Glutamatergic neuron (in vitro differentiated cells): ENCODE results near the gene RBM19. TPM values are rescaled to one million over a fixed set of nuclear protein-coding genes. Genes with fewer than 3 reads are reported as not detected.
A peak's percentile ranks its signal among the peaks of the same experiment; 100 is the strongest.

ENCODE experiments used
- DNase-seq: peaks from one replicate; pipeline ENCODE4 v3.0.0; 2022
- H3K27ac Mint-ChIP-seq: one replicate; pipeline ENCODE4 v1.8.0; 2020; ENCODE audit warnings: mild to moderate bottlenecking, mixed read lengths, inconsistent platforms; ENCODE audit not compliant: unreplicated experiment
- H3K27me3 Mint-ChIP-seq: one replicate; pipeline ENCODE4 v1.8.0; 2020; ENCODE audit warnings: mild to moderate bottlenecking, moderate library complexity, mixed read lengths, inconsistent platforms; ENCODE audit not compliant: unreplicated experiment
- H3K36me3 Mint-ChIP-seq: one replicate; pipeline ENCODE4 v1.8.0; 2020; ENCODE audit warnings: mild to moderate bottlenecking, mixed read lengths, inconsistent platforms; ENCODE audit not compliant: unreplicated experiment
- H3K4me1 Mint-ChIP-seq: one replicate; pipeline ENCODE4 v1.8.0; 2020; ENCODE audit warnings: mild to moderate bottlenecking, low read depth, mixed read lengths, inconsistent platforms; ENCODE audit not compliant: unreplicated experiment
- H3K4me3 Mint-ChIP-seq: one replicate; pipeline ENCODE4 v1.8.0; 2020; ENCODE audit warnings: mild to moderate bottlenecking, mixed read lengths, inconsistent platforms; ENCODE audit not compliant: unreplicated experiment
- H3K9me3 Mint-ChIP-seq: one replicate; pipeline ENCODE4 v1.8.0; 2020; ENCODE audit warnings: mild to moderate bottlenecking, moderate library complexity, mixed read lengths, inconsistent platforms; ENCODE audit not compliant: unreplicated experiment
- total RNA-seq: library from RNA; stranded (reverse); fragmentation: NEBNext Ultra II Directional; extraction: Animal tissue kit (Norgen Biotek cat#: 25700); gene quantifications from one replicate; pipeline ENCODE4 v1.2.1, GENCODE V29; 2021; ENCODE audit not compliant: unreplicated experiment
- TF ChIP-seq, protein P1 (sequence below): fragments of 200-600 bp; sonication (generic); IDR thresholded peaks from one replicate; pipeline ENCODE4 v1.5.0; 2021; ENCODE audit not compliant: partially characterized antibody, unreplicated experiment

Gene RBM19
- total RNA-seq, 1 donor from 2014 or later = 27.4 TPM

DNA sequence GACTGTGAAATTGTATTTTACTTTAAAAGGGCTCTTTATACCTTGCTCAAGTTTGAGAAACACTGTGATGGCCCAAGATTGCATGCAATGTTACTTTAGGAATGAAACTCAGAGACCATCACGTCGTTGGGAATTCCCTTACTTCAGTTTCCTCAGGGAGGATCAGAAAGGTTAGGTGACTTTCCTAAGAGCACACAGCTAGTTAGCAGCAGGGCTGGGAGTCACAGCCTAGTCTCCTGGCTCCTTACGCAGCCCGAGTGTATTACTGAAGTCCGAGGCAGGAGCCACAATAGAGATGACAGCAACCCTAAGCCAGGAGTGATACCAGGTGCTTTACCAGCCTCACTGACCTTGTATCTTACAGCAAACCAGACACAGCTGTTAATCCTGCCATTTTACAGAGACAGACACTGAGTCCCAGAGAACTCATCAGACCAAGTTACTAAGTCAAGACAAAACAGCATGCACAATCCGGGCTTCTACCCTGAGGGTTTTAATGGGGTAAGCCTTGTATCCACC is 67.0 kb downstream of the RBM19 start:
- Mint-ChIP-seq H3K9me3 (no peaks in the 10 kb centered on the region), H3K4me3 (no peak overlapping the region), H3K27me3 (no peaks in the 10 kb centered on the region), H3K4me1 (peaks cover 6% of the 10 kb centered on the region), H3K27ac (no peak overlapping the region), H3K36me3 (no peaks in the 10 kb centered on the region)
- TF ChIP-seq, protein P1, sequence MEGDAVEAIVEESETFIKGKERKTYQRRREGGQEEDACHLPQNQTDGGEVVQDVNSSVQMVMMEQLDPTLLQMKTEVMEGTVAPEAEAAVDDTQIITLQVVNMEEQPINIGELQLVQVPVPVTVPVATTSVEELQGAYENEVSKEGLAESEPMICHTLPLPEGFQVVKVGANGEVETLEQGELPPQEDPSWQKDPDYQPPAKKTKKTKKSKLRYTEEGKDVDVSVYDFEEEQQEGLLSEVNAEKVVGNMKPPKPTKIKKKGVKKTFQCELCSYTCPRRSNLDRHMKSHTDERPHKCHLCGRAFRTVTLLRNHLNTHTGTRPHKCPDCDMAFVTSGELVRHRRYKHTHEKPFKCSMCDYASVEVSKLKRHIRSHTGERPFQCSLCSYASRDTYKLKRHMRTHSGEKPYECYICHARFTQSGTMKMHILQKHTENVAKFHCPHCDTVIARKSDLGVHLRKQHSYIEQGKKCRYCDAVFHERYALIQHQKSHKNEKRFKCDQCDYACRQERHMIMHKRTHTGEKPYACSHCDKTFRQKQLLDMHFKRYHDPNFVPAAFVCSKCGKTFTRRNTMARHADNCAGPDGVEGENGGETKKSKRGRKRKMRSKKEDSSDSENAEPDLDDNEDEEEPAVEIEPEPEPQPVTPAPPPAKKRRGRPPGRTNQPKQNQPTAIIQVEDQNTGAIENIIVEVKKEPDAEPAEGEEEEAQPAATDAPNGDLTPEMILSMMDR = no peak
- no peak for DNase-seq

DNA sequence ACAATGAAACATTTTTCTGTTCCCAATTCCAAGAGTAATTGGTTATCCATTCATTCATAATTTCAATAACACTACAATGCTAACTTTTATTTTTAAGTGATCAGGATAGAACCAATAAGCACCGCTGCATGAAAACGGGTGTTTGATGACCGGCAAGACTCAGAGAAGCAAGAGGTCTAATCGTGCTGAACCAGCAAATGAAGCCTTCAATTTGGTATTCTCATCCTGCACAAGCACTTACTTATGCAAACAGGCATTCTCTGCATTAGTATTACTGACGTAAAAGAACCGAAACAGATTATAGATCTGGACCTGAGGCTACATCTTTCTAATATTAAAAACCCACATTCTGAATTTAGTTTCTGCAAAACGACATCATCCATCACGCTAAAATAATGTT is 67.7 kb downstream of the RBM19 start:
- Mint-ChIP-seq H3K4me3 (no peak overlapping the region), H3K36me3 (no peaks in the 10 kb centered on the region), H3K27ac (no peak overlapping the region), H3K9me3 (no peaks in the 10 kb centered on the region), H3K27me3 (no peaks in the 10 kb centered on the region), H3K4me1 (peaks cover 6% of the 10 kb centered on the region)
- DNase-seq = no peak
- TF ChIP-seq, protein P1 = no peak

- Mint-ChIP-seq H3K27ac (no peak overlapping the region), H3K36me3 (no peaks in the 10 kb centered on the region), H3K9me3 (no peaks in the 10 kb centered on the region), H3K27me3 (no peaks in the 10 kb centered on the region), H3K4me3 (no peak overlapping the region), H3K4me1 (peaks cover 6% of the 10 kb centered on the region)
- DNase-seq = no peak
- TF ChIP-seq, protein P1 = no peak
These were observed 68.7 kb downstream of the RBM19 start for GRCh38 chr12:113897406-113897805.

DNA sequence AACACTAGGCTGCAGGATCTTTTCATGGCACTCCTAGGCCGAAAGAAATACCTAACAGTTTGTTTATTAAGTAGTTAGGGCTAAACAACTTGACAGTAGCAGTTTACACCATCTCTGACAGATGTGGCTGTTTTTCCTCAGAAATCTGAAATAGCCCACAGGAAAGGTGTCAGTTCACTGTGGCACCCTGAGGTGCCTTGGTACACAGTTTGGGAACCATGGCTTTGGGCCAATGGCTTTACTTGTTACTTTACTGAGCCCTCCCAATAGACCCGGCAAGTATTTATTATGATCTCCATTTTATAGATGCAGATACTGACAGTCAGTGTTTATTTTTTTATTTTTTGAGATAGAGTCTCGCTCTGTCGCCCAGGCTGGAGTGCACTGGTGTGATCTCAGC is 69.3 kb downstream of the RBM19 start:
- TF ChIP-seq, protein P1 = no peak
- Mint-ChIP-seq H3K9me3 (no peaks in the 10 kb centered on the region), H3K4me3 (no peak overlapping the region), H3K36me3 (no peaks in the 10 kb centered on the region), H3K4me1 (peaks cover 6% of the 10 kb centered on the region), H3K27ac (no peak overlapping the region), H3K27me3 (no peaks in the 10 kb centered on the region)
- DNase-seq = no peak

DNA sequence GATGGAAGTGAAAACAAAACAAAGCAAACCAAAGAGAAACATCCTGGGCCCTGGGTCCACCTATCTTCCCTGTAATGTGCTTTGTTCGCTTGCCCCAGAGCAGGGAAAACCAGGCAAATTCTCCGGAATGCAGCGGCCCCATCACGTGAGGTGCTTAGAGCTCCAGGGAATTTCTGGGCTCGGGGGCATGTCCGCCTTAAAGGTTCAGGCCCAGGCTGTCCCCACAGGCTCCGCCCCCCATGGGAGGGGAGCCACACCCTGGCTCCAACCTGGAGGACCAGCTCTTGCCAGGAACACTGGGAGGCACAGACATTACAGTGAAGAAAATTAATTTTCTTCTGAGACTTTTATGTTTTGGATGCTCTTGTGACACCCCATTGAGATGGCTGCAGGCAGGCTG is 69.9 kb downstream of the RBM19 start:
- H3K27me3 Mint-ChIP-seq = no peaks in the 10 kb centered on the region
- no peak overlapping the region for H3K4me3 Mint-ChIP-seq
- no peaks in the 10 kb centered on the region for H3K9me3 Mint-ChIP-seq
- H3K36me3 Mint-ChIP-seq = no peaks in the 10 kb centered on the region
- peaks cover 7% of the 10 kb centered on the region for H3K4me1 Mint-ChIP-seq
- peak; percentile 29 for DNase-seq
- TF ChIP-seq, protein P1 = no peak
- H3K27ac Mint-ChIP-seq = peak overlapping the region; percentile 34
